ENCODE data around the gene NHSL1.

NHSL1 gene

GRCh38 chr6:138482816-138483215, 16.5 kb downstream of the NHSL1 start:
- TF ChIP-seq CTCF (IDR thresholded peaks at IDR 0.05; ENCODE audit: poor library complexity, severe bottlenecking): no peak
- ATAC-seq (ENCODE audit: low read depth) (no peak), DNase-seq (ENCODE audit: low spot score) (no peak)
- H3K27me3 ChIP-seq (ENCODE audit: insufficient read depth, poor library complexity, severe bottlenecking): no peaks in the 10 kb centered on the region
- H3K36me3 ChIP-seq (ENCODE audit: low read depth): no peaks in the 10 kb centered on the region; the same call in 1 of the 2 replicates
- H3K4me3 ChIP-seq (ENCODE audit: severe bottlenecking): no peak overlapping the region
- H3K9me3 ChIP-seq (ENCODE audit: severe bottlenecking): no peaks in the 10 kb centered on the region
- H3K4me1 ChIP-seq (ENCODE audit: insufficient read depth, poor library complexity, severe bottlenecking): peaks cover 10% of the 10 kb centered on the region
- no peak overlapping the region for H3K27ac ChIP-seq (ENCODE audit: poor library complexity, severe bottlenecking)

GRCh38 chr6:138480279-138480949, 18.9 kb downstream of the NHSL1 start:
- Histone ChIP-seq H3K4me3 (ENCODE audit: severe bottlenecking) (no peak overlapping the region), H3K27me3 (ENCODE audit: insufficient read depth, poor library complexity, severe bottlenecking) (no peaks in the 10 kb centered on the region), H3K4me1 (ENCODE audit: insufficient read depth, poor library complexity, severe bottlenecking) (peaks cover 4% of the 10 kb centered on the region), H3K9me3 (ENCODE audit: severe bottlenecking) (no peaks in the 10 kb centered on the region), H3K36me3 (ENCODE audit: low read depth) (no peaks in the 10 kb centered on the region; the same call in 1 of the 2 replicates), H3K27ac (ENCODE audit: poor library complexity, severe bottlenecking) (no peak overlapping the region)
- TF ChIP-seq CTCF (IDR thresholded peaks at IDR 0.05; ENCODE audit: poor library complexity, severe bottlenecking): no peak
- no peak for DNase-seq (ENCODE audit: low spot score)
- no peak for ATAC-seq (ENCODE audit: low read depth)

- Histone ChIP-seq H3K9me3 (ENCODE audit: severe bottlenecking) (no peaks in the 10 kb centered on the region), H3K4me1 (ENCODE audit: insufficient read depth, poor library complexity, severe bottlenecking) (peaks cover 4% of the 10 kb centered on the region), H3K36me3 (ENCODE audit: low read depth) (no peaks in the 10 kb centered on the region; the same call in 1 of the 2 replicates), H3K27ac (ENCODE audit: poor library complexity, severe bottlenecking) (peak overlapping the region; percentile 11), H3K27me3 (ENCODE audit: insufficient read depth, poor library complexity, severe bottlenecking) (no peaks in the 10 kb centered on the region), H3K4me3 (ENCODE audit: severe bottlenecking) (no peak overlapping the region)
- DNase-seq (ENCODE audit: low spot score) (no peak), ATAC-seq (ENCODE audit: low read depth) (no peak)
- no peak for TF ChIP-seq CTCF (IDR thresholded peaks at IDR 0.05; ENCODE audit: poor library complexity, severe bottlenecking)
These were observed 21.3 kb downstream of the NHSL1 start for GRCh38 chr6:138477913-138478539.

- Histone ChIP-seq H3K27me3 (ENCODE audit: insufficient read depth, poor library complexity, severe bottlenecking) (no peaks in the 10 kb centered on the region), H3K27ac (ENCODE audit: poor library complexity, severe bottlenecking) (no peak overlapping the region), H3K9me3 (ENCODE audit: severe bottlenecking) (no peaks in the 10 kb centered on the region), H3K4me1 (ENCODE audit: insufficient read depth, poor library complexity, severe bottlenecking) (peaks cover 4% of the 10 kb centered on the region), H3K4me3 (ENCODE audit: severe bottlenecking) (no peak overlapping the region), H3K36me3 (ENCODE audit: low read depth) (no peaks in the 10 kb centered on the region; the same call in none of the 2 replicates)
- DNase-seq (ENCODE audit: low spot score): no peak
- TF ChIP-seq CTCF (IDR thresholded peaks at IDR 0.05; ENCODE audit: poor library complexity, severe bottlenecking): no peak
- ATAC-seq (ENCODE audit: low read depth): no peak
These were observed 23.2 kb downstream of the NHSL1 start for GRCh38 chr6:138476116-138476515.

- Histone ChIP-seq H3K36me3 (ENCODE audit: low read depth) (peaks cover 3% of the 10 kb centered on the region; the same call in 1 of the 2 replicates), H3K9me3 (ENCODE audit: severe bottlenecking) (no peaks in the 10 kb centered on the region), H3K27me3 (ENCODE audit: insufficient read depth, poor library complexity, severe bottlenecking) (no peaks in the 10 kb centered on the region), H3K4me1 (ENCODE audit: insufficient read depth, poor library complexity, severe bottlenecking) (peaks cover 20% of the 10 kb centered on the region), H3K27ac (ENCODE audit: poor library complexity, severe bottlenecking) (no peak overlapping the region), H3K4me3 (ENCODE audit: severe bottlenecking) (no peak overlapping the region)
- ATAC-seq (ENCODE audit: low read depth) (no peak), DNase-seq (ENCODE audit: low spot score) (no peak)
- TF ChIP-seq CTCF (IDR thresholded peaks at IDR 0.05; ENCODE audit: poor library complexity, severe bottlenecking): no peak
These were observed 26.1 kb downstream of the NHSL1 start for GRCh38 chr6:138473144-138473543.
